Spinal cord (tissue), 10 donors: ENCODE results near the gene KIAA0232. TPM values are rescaled to one million over a fixed set of nuclear protein-coding genes. Genes with fewer than 3 reads are reported as not detected.

Experiments used
- DNase-seq, 6 donors: peaks; one replicate each; pipeline versions ENCODE4 v3.0.0 to v3.0.0-alpha.2; 2013 to 2015; ENCODE audit warnings: low spot score in 6 of 6, low read depth in 4 of 6
- H3K27ac ChIP-seq: one replicate; pipeline ENCODE4 v1.5.1; 2013; ENCODE audit warnings: low read depth, low read length, control low read depth
- H3K27me3 ChIP-seq: one replicate; pipeline ENCODE4 v1.6.1; 2013; ENCODE audit warnings: low read length; ENCODE audit not compliant: control insufficient read depth, insufficient read depth
- H3K36me3 ChIP-seq: one replicate; pipeline ENCODE4 v1.6.1; 2013; ENCODE audit warnings: low read length; ENCODE audit not compliant: control insufficient read depth, insufficient read depth
- H3K4me1 ChIP-seq: one replicate; pipeline ENCODE4 v1.6.1; 2013; ENCODE audit warnings: low read length; ENCODE audit not compliant: control insufficient read depth, insufficient read depth
- H3K4me3 ChIP-seq: one replicate; pipeline ENCODE4 v1.5.1; 2013; ENCODE audit warnings: low read depth, low read length, control low read depth
- H3K9me3 ChIP-seq: one replicate; pipeline ENCODE4 v1.6.1; 2013; ENCODE audit warnings: low read length; ENCODE audit not compliant: control insufficient read depth, insufficient read depth
- WGBS: methylation state at CpG from one replicate; pipeline ENCODE4 v1.1.5; 2013; ENCODE audit warnings: missing lambda C conversion rate; ENCODE audit not compliant: insufficient coverage; 5-methylcytosine and 5-hydroxymethylcytosine counted together
- polyA plus RNA-seq, 2 donors: library from polyadenylated mRNA; unstranded; fragments of 120-200 nt; gene quantifications; one replicate each; pipeline ENCODE4 v1.2.1, GENCODE V29; 2013; ENCODE audit not compliant: insufficient read length in 2 of 2
- total RNA-seq, 2 donors: library from RNA; depleted of rRNA in 1 of 2; stranded (reverse); fragments of 120-200 nt in 1 of 2; fragments of >200 nt in 1 of 2; gene quantifications; one replicate each; pipeline versions ENCODE4 v1.2.3 to v1.2.4, GENCODE V29; 2013 to 2014
- donor health status: healthy.

The KIAA0232 gene
- total and polyA plus RNA-seq, 4 donors, result 34.8 to 59.9 (median 45.7) TPM

DNA sequence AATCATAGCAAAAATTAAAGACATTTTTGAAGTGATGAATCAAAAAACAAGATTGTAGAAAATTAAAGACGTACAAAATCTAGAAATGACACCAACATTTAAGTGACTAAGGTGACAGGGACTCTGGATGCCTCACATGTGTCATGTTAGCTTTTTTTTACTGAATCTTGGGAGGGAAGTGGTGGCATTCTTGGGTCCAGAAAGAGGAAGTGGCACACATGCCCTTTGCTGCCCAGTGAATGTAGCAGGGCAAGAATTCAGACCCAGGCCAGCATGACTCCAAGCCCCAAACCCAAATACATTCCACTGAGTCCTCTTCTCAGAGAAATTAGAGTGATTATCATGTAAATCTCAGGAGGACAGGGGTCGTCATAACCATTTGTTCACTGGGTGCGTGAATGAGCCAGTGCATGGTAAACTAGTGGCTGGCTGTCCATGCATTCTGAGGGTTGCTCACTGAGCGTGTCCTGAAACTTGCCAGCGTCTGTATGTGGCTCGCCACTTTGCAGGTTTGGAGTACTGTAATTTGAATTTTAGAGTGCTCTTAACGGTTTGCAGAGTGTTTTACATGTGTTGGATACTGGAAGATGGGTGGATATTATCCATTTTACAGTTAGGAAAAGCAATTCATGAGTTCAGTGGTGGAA, 71.7 kb downstream of the KIAA0232 start:
- Histone ChIP-seq H3K9me3 (no peaks in the 10 kb centered on the region), H3K36me3 (peaks cover 8% of the 10 kb centered on the region), H3K4me1 (no peaks in the 10 kb centered on the region), H3K27ac (no peak overlapping the region), H3K27me3 (no peaks in the 10 kb centered on the region), H3K4me3 (no peak overlapping the region)
- no peak for DNase-seq
- WGBS, result 82% methylated on average over 5 of the region's 7 CpGs

- Histone ChIP-seq H3K36me3 (peaks cover 5% of the 10 kb centered on the region), H3K9me3 (no peaks in the 10 kb centered on the region), H3K27me3 (no peaks in the 10 kb centered on the region), H3K4me3 (no peak overlapping the region), H3K4me1 (no peaks in the 10 kb centered on the region), H3K27ac (no peak overlapping the region)
- DNase-seq, result no peak
- WGBS, result 88% methylated on average over 8 of the region's 11 CpGs
Observed at GRCh38 chr4:6855692-6856297, 73.3 kb downstream of the KIAA0232 start.

GRCh38 chr4:6856391-6856790, 73.9 kb downstream of the KIAA0232 start:
- Histone ChIP-seq H3K27ac (no peak overlapping the region), H3K4me3 (no peak overlapping the region), H3K36me3 (peaks cover 9% of the 10 kb centered on the region), H3K27me3 (no peaks in the 10 kb centered on the region), H3K9me3 (no peaks in the 10 kb centered on the region), H3K4me1 (no peaks in the 10 kb centered on the region)
- WGBS, result no CpG with 5 or more reads among the region's 2 CpGs
- no peak for DNase-seq

DNA sequence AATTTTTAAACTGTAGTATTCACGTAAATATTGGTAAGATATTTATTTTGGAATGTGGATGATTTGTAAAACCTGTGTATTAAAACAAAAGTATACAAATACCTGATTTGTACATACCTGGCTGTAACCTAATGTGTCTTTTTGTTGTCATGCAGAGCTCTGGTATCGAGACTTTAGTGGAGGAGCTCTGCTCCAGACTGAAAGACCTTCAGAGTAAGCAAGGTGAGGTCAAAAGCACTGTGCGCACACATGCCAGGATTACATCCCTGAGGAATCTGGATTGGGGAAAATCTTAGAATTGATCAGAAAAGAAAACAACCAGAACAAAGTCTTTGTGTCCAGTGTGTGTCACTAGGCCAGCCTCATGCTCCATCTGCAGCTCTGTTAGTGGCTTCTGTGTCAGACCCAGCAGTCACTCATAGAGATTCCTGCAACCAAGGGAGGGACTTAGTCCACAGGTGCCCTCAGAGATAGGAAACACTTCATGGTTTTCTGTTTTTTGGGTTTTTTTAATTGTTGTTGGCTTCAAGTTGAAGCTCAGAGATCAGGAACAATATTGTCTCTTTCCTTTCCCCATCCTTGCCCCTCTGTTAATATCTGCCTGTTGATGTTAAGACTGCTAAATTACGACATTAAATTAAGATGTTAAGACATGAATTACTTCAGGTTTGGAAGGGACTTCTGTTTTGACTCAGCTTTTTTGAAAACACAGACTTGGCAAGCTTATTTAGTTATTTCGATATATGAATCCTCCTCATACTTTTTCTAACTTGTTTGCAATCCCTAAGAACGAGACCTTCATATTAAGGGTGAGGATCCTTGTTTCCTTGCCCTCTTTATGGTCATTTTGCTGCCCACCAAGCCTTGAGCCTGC, 74.7 kb downstream of the KIAA0232 start:
- H3K9me3 ChIP-seq, result no peaks in the 10 kb centered on the region
- 89% methylated on average over 4 of the region's 6 CpGs for WGBS
- H3K27ac ChIP-seq, result no peak overlapping the region

GRCh38 chr4:6858997-6859396, 76.5 kb downstream of the KIAA0232 start:
- Histone ChIP-seq H3K27ac (no peak overlapping the region), H3K9me3 (no peaks in the 10 kb centered on the region)

More for the DNA sequence above, 74.7 kb downstream of the KIAA0232 start:
- H3K36me3 ChIP-seq, result peaks cover 13% of the 10 kb centered on the region
- H3K4me3 ChIP-seq, result no peak overlapping the region
- no peaks in the 10 kb centered on the region for H3K27me3 ChIP-seq
- DNase-seq, result no peak
- H3K4me1 ChIP-seq, result no peaks in the 10 kb centered on the region

DNA sequence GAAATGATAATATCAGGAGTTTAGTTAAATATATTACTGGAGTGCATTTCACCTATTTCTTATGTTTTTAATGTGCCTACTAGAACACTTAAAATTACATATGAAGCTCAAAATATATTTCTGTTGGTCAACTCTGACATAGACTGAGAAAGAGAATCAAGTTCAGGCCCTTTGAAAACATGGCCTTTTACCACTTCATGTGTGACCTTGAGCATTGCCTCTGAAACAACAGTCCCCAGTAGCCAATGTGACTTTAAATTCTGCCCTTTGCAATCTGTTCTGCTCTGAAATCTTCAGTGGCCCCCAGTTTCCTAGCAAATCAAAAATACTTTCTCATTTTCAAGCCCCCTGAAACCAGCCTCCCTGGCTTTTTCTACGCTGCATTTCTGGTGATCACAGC, 77.0 kb downstream of the KIAA0232 start:
- H3K27ac ChIP-seq, result no peak overlapping the region
- no CpG with 5 or more reads among the region's 1 CpG for WGBS

More at GRCh38 chr4:6858997-6859396, 76.5 kb downstream of the KIAA0232 start:
- H3K4me3 ChIP-seq, result no peak overlapping the region
- WGBS, result 100% methylated on average over 2 of the region's 6 CpGs
- H3K4me1 ChIP-seq, result no peaks in the 10 kb centered on the region
- H3K36me3 ChIP-seq, result peaks cover 14% of the 10 kb centered on the region
- no peak for DNase-seq
- no peaks in the 10 kb centered on the region for H3K27me3 ChIP-seq

DNA sequence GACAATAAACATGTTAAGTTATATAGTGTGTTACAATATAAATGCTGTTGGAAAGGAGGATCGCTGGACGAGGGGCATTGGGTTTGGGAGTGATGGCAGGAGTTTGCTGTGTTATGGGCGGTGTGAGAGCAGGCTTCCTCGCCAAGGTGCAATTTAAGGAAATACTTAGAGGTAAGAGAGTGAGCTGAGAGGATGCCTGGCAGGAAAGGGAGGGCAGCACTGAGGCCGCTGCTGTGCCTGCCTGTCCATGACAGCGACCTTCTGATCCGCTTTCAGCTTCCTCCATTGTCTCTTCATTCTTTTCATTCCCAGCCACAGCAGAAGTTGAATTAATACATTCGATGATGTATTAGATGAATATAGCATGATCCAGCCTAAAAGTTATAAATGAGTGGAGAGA, 85.9 kb downstream of the KIAA0232 start:
- Histone ChIP-seq H3K9me3 (no peaks in the 10 kb centered on the region), H3K4me1 (no peaks in the 10 kb centered on the region), H3K27ac (no peak overlapping the region), H3K36me3 (peaks cover 46% of the 10 kb centered on the region), H3K4me3 (no peak overlapping the region), H3K27me3 (no peaks in the 10 kb centered on the region)
- DNase-seq, result no peak
- 91% methylated on average over 5 of the region's 8 CpGs for WGBS

More for the DNA sequence above, 77.0 kb downstream of the KIAA0232 start:
- peaks cover 17% of the 10 kb centered on the region for H3K36me3 ChIP-seq
- no peaks in the 10 kb centered on the region for H3K4me1 ChIP-seq
- no peak for DNase-seq
- no peaks in the 10 kb centered on the region for H3K9me3 ChIP-seq
- H3K4me3 ChIP-seq, result no peak overlapping the region
- no peaks in the 10 kb centered on the region for H3K27me3 ChIP-seq

GRCh38 chr4:6869944-6870343, 87.4 kb downstream of the KIAA0232 start:
- H3K4me3 ChIP-seq, result no peak overlapping the region

GRCh38 chr4:6873291-6873690, 90.8 kb downstream of the KIAA0232 start:
- no peak overlapping the region for H3K27ac ChIP-seq

More at GRCh38 chr4:6869944-6870343, 87.4 kb downstream of the KIAA0232 start:
- Histone ChIP-seq H3K27ac (no peak overlapping the region), H3K27me3 (no peaks in the 10 kb centered on the region), H3K9me3 (no peaks in the 10 kb centered on the region), H3K4me1 (peaks cover 13% of the 10 kb centered on the region), H3K36me3 (peaks cover 55% of the 10 kb centered on the region)
- no peak for DNase-seq
- WGBS, result 92% methylated on average over 2 of the region's 2 CpGs

More at GRCh38 chr4:6873291-6873690, 90.8 kb downstream of the KIAA0232 start:
- no peak overlapping the region for H3K4me3 ChIP-seq
- no peaks in the 10 kb centered on the region for H3K9me3 ChIP-seq
- no peaks in the 10 kb centered on the region for H3K27me3 ChIP-seq
- DNase-seq, result peak in 1 of 6 donors; percentile 27
- H3K4me1 ChIP-seq, result peaks cover 22% of the 10 kb centered on the region
- H3K36me3 ChIP-seq, result peaks cover 59% of the 10 kb centered on the region
